HepG2 (cell line): ENCODE data around the gene ZNF618. TPM values are rescaled to one million over a fixed set of nuclear protein-coding genes. Genes with fewer than 3 reads are reported as not detected.

ENCODE experiments used
- ATAC-seq: fragments of 200-7000 bp; cut with Tn5 transposase; 3 replicates; pipeline ENCODE4 v1.9.1; 2020; ENCODE audit warnings: mild to moderate bottlenecking, moderate library complexity
- BruUV-seq: library from RNA; stranded (reverse); fragments of 400-500 nt; replicated peaks from 2 replicates; lab custom pipeline; 2021; lab: Mats Ljungman, UMichigan
- CTCF ChIA-PET: fragments of 300-600 bp; formaldehyde crosslinking; extraction: SDS; loops from one replicate; lab custom pipeline; 2021; ENCODE audit warnings: low total read pairs, inconsistent platforms, low intra/inter-chr PET ratio; lab: Yijun Ruan, JAX
- POLR2A ChIA-PET: fragments of 350-600 bp; sonication (Branson Sonifier 250); formaldehyde crosslinking; loops from one replicate; lab custom pipeline; 2020; ENCODE audit warnings: antibody characterized with exemption, inconsistent platforms; lab: Yijun Ruan, JAX
- DNase-seq: peaks from one replicate; pipeline ENCODE4 v3.0.0-alpha.2; 2015; ENCODE audit warnings: low spot score
- FAIRE-seq: peaks from 3 replicates; lab custom pipeline; 2011; peaks lifted over from hg19 to GRCh38; lab: Jason Lieb, UNC
- H2AFZ ChIP-seq: one replicate; pipeline ENCODE4 v1.6.1; 2011; ENCODE audit warnings: low read length, inconsistent platforms
- H3K27ac ChIP-seq: fragments of 300-600 bp; 3 replicates; pipeline ENCODE4 v1.8.0; 2011; ENCODE audit warnings: mixed run types, mild to moderate bottlenecking, mixed read lengths, low read length, inconsistent platforms; ENCODE audit not compliant: insufficient read depth; ENCODE audit errors: extremely low read length
- H3K27me3 ChIP-seq, 2 experiments: fragments of 200-600 bp in 1 of 2; 2 replicates in 1 of 2; 3 replicates in 1 of 2; pipeline versions ENCODE4 v1.6.0 to v1.8.0; 2011; ENCODE audit warnings: low read length in 2 of 2, mild to moderate bottlenecking in 2 of 2, moderate library complexity in 2 of 2, inconsistent platforms in 1 of 2; ENCODE audit not compliant: insufficient read depth in 2 of 2, control insufficient read depth in 1 of 2
- H3K36me3 ChIP-seq, 2 experiments: fragments of 200-600 bp in 1 of 2; replicated peaks in 1 of 2; 2 replicates in 1 of 2; 3 replicates in 1 of 2; pipeline versions ENCODE4 v1.5.1 to v1.8.0; 2011; ENCODE audit warnings: low read length in 2 of 2, inconsistent platforms in 1 of 2; ENCODE audit not compliant: insufficient read depth in 2 of 2, control insufficient read depth in 1 of 2
- H3K4me1 ChIP-seq: 2 replicates; pipeline ENCODE4 v1.5.1; 2012; ENCODE audit warnings: low read length, inconsistent platforms; ENCODE audit not compliant: insufficient read depth
- H3K4me2 ChIP-seq: 2 replicates; pipeline ENCODE4 v1.6.0; 2011; ENCODE audit warnings: low read depth, low read length, inconsistent platforms
- H3K4me3 ChIP-seq, 3 experiments: fragments of 200-600 bp in 1 of 3; sonication (generic), shearing (Covaris generic) in 1 of 3; replicated peaks in 1 of 3; 2 replicates each; pipeline ENCODE4 v1.5.1; 2011 to 2016; ENCODE audit warnings: low read length in 3 of 3, inconsistent platforms in 2 of 3, low read depth in 2 of 3, mild to moderate bottlenecking in 2 of 3, control low read depth in 1 of 3, mixed read lengths in 1 of 3; ENCODE audit not compliant: insufficient read depth in 1 of 3
- H3K79me2 ChIP-seq: one replicate; pipeline ENCODE4 v1.6.1; 2011; ENCODE audit warnings: low read length, inconsistent platforms; ENCODE audit not compliant: insufficient read depth
- H3K9ac ChIP-seq: 2 replicates; pipeline ENCODE4 v1.6.0; 2011; ENCODE audit warnings: mild to moderate bottlenecking, low read depth, low read length, inconsistent platforms; ENCODE audit not compliant: insufficient read depth
- H3K9me3 ChIP-seq: 2 replicates; pipeline ENCODE4 v1.5.1; 2012; ENCODE audit warnings: mild to moderate bottlenecking, low read length
- H4K20me1 ChIP-seq: 2 replicates; pipeline ENCODE4 v1.6.0; 2011; ENCODE audit warnings: inconsistent platforms, mild to moderate bottlenecking, low read length, moderate library complexity; ENCODE audit not compliant: insufficient read depth
- ESRRA ChIP-seq: sonication (generic); formaldehyde crosslinking; IDR thresholded peaks from 2 replicates; pipeline ENCODE4 v1.5.1; 2020; ENCODE audit warnings: mild to moderate bottlenecking, low read depth, missing genetic modification reagents
- PAWR ChIP-seq: sonication (generic); formaldehyde crosslinking; IDR thresholded peaks from 2 replicates; pipeline ENCODE4 v1.4.0; 2020; ENCODE audit warnings: missing genetic modification reagents, mild to moderate bottlenecking, borderline replicate concordance
- REPIN1 ChIP-seq: sonication (generic); formaldehyde crosslinking; IDR thresholded peaks from 2 replicates; pipeline ENCODE4 v1.8.0; 2022; ENCODE audit warnings: missing genetic modification reagents, low read depth, mild to moderate bottlenecking, borderline replicate concordance
- TARDBP ChIP-seq: sonication (generic); formaldehyde crosslinking; IDR thresholded peaks from 2 replicates; pipeline ENCODE4 v1.8.0; 2022; ENCODE audit warnings: mild to moderate bottlenecking, missing genetic modification reagents
- TBP ChIP-seq: sonication (generic); formaldehyde crosslinking; IDR thresholded peaks from 2 replicates; pipeline ENCODE4 v1.5.0; 2020; ENCODE audit warnings: missing genetic modification reagents
- TP53 ChIP-seq: sonication (generic); formaldehyde crosslinking; conservative IDR thresholded peaks from 2 replicates; pipeline ENCODE4 v1.4.0; 2020; ENCODE audit warnings: missing genetic modification reagents
- ZFP1 ChIP-seq: IDR thresholded peaks from 2 replicates; pipeline ENCODE4 v1.6.1; 2016
- ZNF101 ChIP-seq: sonication (generic); formaldehyde crosslinking; IDR thresholded peaks from 2 replicates; pipeline ENCODE4 v1.4.0; 2020; ENCODE audit warnings: mild to moderate bottlenecking, low read depth, missing genetic modification reagents, borderline replicate concordance
- ZNF333 ChIP-seq: sonication (generic); formaldehyde crosslinking; IDR thresholded peaks from 2 replicates; pipeline ENCODE4 v1.4.0; 2020; ENCODE audit warnings: mild to moderate bottlenecking, missing genetic modification reagents, borderline replicate concordance
- ZNF556 ChIP-seq: sonication (generic); formaldehyde crosslinking; IDR thresholded peaks from 2 replicates; pipeline ENCODE4 v1.4.0; 2020; ENCODE audit warnings: mild to moderate bottlenecking, missing genetic modification reagents, borderline replicate concordance
- WGBS: methylation state at CpG from one replicate; pipeline ENCODE4 v1.1.6; 2017; ENCODE audit warnings: low lambda C conversion rate; 5-methylcytosine and 5-hydroxymethylcytosine counted together
- in situ Hi-C: cut with HindIII; loops from 2 replicates; pipeline ENCODE4 v1.10.0; 2017; ENCODE audit warnings: low pct_unique_long_range_greater_than_20kb; ENCODE audit not compliant: extremely low pct_ligation_motif_present
- intact Hi-C: fragments of 100-400 bp; cut with micrococcal nuclease; formaldehyde crosslinking; loops from one replicate; pipeline ENCODE4 v1.10.0; 2022; ENCODE audit not compliant: unreplicated experiment
- polyA plus RNA-seq, 8 experiments: library from polyadenylated mRNA; depleted of rRNA in 3 of 8; stranded (reverse) in 7 of 8; unstranded in 1 of 8; fragments of >200 nt; fragmentation: Illumina TruSeq in 4 of 8; extraction: Trizol in 4 of 8; gene quantifications; 2 replicates each; pipeline versions ENCODE4 v1.2.1 to v1.2.3, GENCODE V29; 2011 to 2016; ENCODE audit warnings: low read depth in 4 of 8, missing spikeins in 1 of 8, mixed read lengths in 1 of 8; ENCODE audit not compliant: insufficient read depth in 1 of 8
- total RNA-seq, 5 experiments: library from RNA; depleted of rRNA; stranded (reverse); fragments of >200 nt; fragmentation: Illumina TruSeq; extraction: Trizol; gene quantifications; 2 replicates each; pipeline ENCODE4 v1.2.3, GENCODE V29; 2016; ENCODE audit warnings: low read depth in 1 of 5
- TF ChIP-seq, protein P1 (sequence below): sonication (generic); formaldehyde crosslinking; IDR thresholded peaks from 2 replicates; pipeline ENCODE4 v1.8.1; 2023; ENCODE audit warnings: mild to moderate bottlenecking, missing genetic modification reagents
- TF ChIP-seq, protein P2 (sequence below), 2 experiments: sonication (generic) in 1 of 2; formaldehyde crosslinking in 1 of 2; IDR thresholded peaks; 2 replicates each; pipeline versions ENCODE4 v1.6.1 to v1.9.0; 2014 to 2022; ENCODE audit warnings: antibody characterized with exemption in 1 of 2, borderline replicate concordance in 1 of 2, inconsistent platforms in 1 of 2, low read depth in 1 of 2, missing genetic modification reagents in 1 of 2
- TF ChIP-seq, protein P3 (sequence below): sonication (generic); formaldehyde crosslinking; IDR thresholded peaks from 2 replicates; pipeline ENCODE4 v1.8.0; 2023; ENCODE audit warnings: mild to moderate bottlenecking, missing genetic modification reagents

ZNF618 gene
- total and polyA plus RNA-seq, 2 of the 13 experiments (the other 11 are each of a cell fraction or from before 2014, with no cell fraction given), result 0.07 TPM

DNA sequence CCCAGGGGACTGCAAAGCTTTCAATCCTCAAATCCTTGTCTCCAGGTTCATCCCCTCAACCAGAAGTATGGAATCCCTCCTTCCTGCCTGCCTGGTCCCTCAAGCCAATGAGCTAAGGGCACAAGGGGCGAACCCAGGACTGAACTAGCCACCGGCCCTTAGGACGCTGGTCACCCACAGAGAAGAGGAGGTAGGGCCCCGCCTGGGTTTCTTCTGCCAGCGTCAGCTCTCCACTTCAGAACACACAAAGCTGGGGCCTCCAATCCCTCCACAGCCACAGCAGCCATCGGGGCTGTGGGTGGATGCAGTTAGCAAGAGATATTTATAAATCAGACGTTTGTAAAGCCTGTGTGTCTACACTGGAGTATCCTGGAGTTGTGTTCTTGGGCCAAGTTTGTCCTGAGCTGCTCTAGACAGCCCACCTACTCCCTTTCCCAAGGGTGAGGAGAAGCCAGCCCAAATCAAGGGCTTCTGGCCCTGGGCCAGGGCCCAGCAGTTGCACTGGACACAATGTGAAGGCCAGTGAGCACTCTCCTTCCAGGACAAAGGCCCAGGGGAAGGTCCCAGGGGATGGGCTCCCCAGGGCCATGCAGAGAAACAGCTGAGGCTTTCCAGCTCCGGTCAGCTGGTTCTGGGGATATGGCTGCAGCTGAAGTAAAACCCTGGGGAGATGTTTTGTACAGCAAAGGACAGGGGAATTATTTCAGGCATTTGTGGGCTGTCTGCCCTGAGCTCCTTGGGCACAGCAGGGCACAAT lies 183.1 kb downstream of the ZNF618 start (continued):
- TF ChIP-seq, protein P1, sequence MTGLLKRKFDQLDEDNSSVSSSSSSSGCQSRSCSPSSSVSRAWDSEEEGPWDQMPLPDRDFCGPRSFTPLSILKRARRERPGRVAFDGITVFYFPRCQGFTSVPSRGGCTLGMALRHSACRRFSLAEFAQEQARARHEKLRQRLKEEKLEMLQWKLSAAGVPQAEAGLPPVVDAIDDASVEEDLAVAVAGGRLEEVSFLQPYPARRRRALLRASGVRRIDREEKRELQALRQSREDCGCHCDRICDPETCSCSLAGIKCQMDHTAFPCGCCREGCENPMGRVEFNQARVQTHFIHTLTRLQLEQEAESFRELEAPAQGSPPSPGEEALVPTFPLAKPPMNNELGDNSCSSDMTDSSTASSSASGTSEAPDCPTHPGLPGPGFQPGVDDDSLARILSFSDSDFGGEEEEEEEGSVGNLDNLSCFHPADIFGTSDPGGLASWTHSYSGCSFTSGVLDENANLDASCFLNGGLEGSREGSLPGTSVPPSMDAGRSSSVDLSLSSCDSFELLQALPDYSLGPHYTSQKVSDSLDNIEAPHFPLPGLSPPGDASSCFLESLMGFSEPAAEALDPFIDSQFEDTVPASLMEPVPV, result peak; percentile 46; the same call in 1 of the 2 replicates
- TF ChIP-seq TBP (CRISPR knock-in tag), result no peak
- TF ChIP-seq REPIN1 (CRISPR knock-in tag), result peak; percentile 80
- no peak for TF ChIP-seq PAWR (CRISPR knock-in tag)
- 0 out of 2 replicates have a peak, but pooled peaks have one; percentile 70 for TF ChIP-seq ZNF556
- no peak for TF ChIP-seq ZFP1 (CRISPR knock-in tag)
- peak; percentile 51; the same call in 1 of the 2 replicates for TF ChIP-seq TARDBP (CRISPR knock-in tag)
- TF ChIP-seq, all 625 proteins: peak for 91

DNA sequence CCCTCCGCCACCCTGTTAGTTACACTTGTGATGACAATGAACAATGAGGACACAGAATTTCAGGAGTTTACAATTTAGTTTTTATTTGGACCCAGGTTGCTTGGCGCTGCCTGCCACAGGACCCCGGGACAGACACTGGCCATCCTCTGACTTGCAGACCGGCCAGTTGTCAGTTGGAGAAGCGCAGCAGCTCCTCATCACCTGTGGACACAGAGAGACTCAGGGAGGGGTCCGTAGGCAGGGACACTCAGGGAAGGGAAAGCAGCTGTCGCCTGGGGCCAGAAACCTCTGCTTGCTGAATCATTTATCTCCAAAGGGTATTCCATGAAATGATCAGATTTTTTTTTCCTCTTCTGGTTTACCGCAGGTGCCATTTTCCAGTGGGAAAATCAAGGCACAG lies 184.0 kb downstream of the ZNF618 start:
- H3K79me2 ChIP-seq, result no peaks in the 10 kb centered on the region
- peaks cover 0 to 1% of the 10 kb centered on the region in 2 experiments; a peak in 1 of 5 replicates for H3K27me3 ChIP-seq
- 99% methylated on average over 4 of the region's 8 CpGs for WGBS
- in situ Hi-C loops, result no loop called here
- no peak overlapping the region for H3K27ac ChIP-seq
- peaks cover 19 to 49% of the 10 kb centered on the region in 2 experiments for H3K36me3 ChIP-seq
- ChIA-PET POLR2A (interaction anchor here (1.4 to 5.3 kb wide), 5 partner anchors 12 to 21 kb away, joined by 3 to 52 read pairs (median 10); partner anchors contain the start of gene AMBP), CTCF (no interaction called here)
- ATAC-seq (no peak), DNase-seq (no peak), FAIRE-seq (no peak)
- intact Hi-C loops, result no loop called here
- H3K4me3 ChIP-seq, result no peak overlapping the region
- no peak overlapping the region for H2AFZ ChIP-seq
- H3K4me2 ChIP-seq, result no peak overlapping the region
- no peak overlapping the region for H3K9ac ChIP-seq
- BruUV-seq, result no TSS peak
- peaks cover 54% of the 10 kb centered on the region for H4K20me1 ChIP-seq
- H3K4me1 ChIP-seq, result peaks cover 69% of the 10 kb centered on the region
- no peaks in the 10 kb centered on the region for H3K9me3 ChIP-seq
- TF ChIP-seq ZNF101 (CRISPR knock-in tag), result no peak
- TF ChIP-seq ESRRA (CRISPR knock-in tag), result no peak
- no peak for TF ChIP-seq TP53
- TF ChIP-seq, protein P2, sequence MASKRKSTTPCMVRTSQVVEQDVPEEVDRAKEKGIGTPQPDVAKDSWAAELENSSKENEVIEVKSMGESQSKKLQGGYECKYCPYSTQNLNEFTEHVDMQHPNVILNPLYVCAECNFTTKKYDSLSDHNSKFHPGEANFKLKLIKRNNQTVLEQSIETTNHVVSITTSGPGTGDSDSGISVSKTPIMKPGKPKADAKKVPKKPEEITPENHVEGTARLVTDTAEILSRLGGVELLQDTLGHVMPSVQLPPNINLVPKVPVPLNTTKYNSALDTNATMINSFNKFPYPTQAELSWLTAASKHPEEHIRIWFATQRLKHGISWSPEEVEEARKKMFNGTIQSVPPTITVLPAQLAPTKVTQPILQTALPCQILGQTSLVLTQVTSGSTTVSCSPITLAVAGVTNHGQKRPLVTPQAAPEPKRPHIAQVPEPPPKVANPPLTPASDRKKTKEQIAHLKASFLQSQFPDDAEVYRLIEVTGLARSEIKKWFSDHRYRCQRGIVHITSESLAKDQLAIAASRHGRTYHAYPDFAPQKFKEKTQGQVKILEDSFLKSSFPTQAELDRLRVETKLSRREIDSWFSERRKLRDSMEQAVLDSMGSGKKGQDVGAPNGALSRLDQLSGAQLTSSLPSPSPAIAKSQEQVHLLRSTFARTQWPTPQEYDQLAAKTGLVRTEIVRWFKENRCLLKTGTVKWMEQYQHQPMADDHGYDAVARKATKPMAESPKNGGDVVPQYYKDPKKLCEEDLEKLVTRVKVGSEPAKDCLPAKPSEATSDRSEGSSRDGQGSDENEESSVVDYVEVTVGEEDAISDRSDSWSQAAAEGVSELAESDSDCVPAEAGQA (IDR thresholded peaks at IDR 0.05; ENCODE audit: low read depth), result no peak
- TF ChIP-seq, protein P2 (CRISPR knock-in tag; IDR thresholded peaks at IDR 0.05; ENCODE audit: borderline replicate concordance), result no peak
- no peak for TF ChIP-seq ZNF333 (CRISPR knock-in tag)
- TF ChIP-seq, protein P3, sequence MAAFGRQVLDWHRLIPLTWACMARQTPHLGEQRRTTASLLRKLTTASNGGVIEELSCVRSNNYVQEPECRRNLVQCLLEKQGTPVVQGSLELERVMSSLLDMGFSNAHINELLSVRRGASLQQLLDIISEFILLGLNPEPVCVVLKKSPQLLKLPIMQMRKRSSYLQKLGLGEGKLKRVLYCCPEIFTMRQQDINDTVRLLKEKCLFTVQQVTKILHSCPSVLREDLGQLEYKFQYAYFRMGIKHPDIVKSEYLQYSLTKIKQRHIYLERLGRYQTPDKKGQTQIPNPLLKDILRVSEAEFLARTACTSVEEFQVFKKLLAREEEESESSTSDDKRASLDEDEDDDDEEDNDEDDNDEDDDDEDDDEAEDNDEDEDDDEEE (CRISPR knock-in tag), result no peak
